SK-N-SH (cell line): ENCODE measurements around the gene ZDHHC24. TPM values are rescaled to one million over a fixed set of nuclear protein-coding genes. Genes with fewer than 3 reads are reported as not detected.
"Not testable (repeated sequence)": the region's sequence is repeated elsewhere in the genome, so short reads cannot be mapped to it uniquely, and the experiment has no call there.

Experiments used
- CTCF ChIA-PET: fragments of 300-600, 350-600 bp; formaldehyde crosslinking; extraction: SDS; loops from one replicate; lab custom pipeline; 2021; lab: Yijun Ruan, JAX
- POLR2A ChIA-PET: fragments of 350-600 bp; sonication (Branson Sonifier 250); formaldehyde crosslinking; extraction: SDS; loops from one replicate; lab custom pipeline; 2020; ENCODE audit warnings: antibody characterized with exemption, inconsistent platforms; lab: Yijun Ruan, JAX
- DNase-seq: peaks from one replicate; pipeline ENCODE4 v3.0.0; 2012
- H2AFZ ChIP-seq: fragments of 200-600 bp; sonication (generic); 2 replicates; pipeline ENCODE4 v1.8.1; 2016; ENCODE audit warnings: antibody characterized with exemption, mild to moderate bottlenecking, low read depth
- H3F3A ChIP-seq: fragments of 200-600 bp; sonication (generic); replicated peaks from 2 replicates; pipeline ENCODE3; 2016; ENCODE audit warnings: antibody characterized with exemption, mild to moderate bottlenecking; ENCODE audit not compliant: insufficient read depth
- H3K27ac ChIP-seq, 2 experiments: fragments of 200-500 bp in 1 of 2; fragments of 200-600 bp in 1 of 2; sonication (Bioruptor generic) in 1 of 2; sonication (generic), shearing (Covaris generic) in 1 of 2; 2 replicates each; pipeline versions ENCODE4 v1.5.1 to v1.6.1; 2014 to 2016; ENCODE audit warnings: low read depth in 2 of 2, inconsistent platforms in 1 of 2, low read length in 1 of 2, mild to moderate bottlenecking in 1 of 2, mixed read lengths in 1 of 2
- H3K27me3 ChIP-seq: fragments of 200-600 bp; sonication (generic), shearing (Covaris generic); 2 replicates; pipeline ENCODE4 v1.6.1; 2016; ENCODE audit warnings: mixed run types; ENCODE audit not compliant: insufficient read depth
- H3K36me3 ChIP-seq, 2 experiments: fragments of 200-500 bp in 1 of 2; fragments of 200-600 bp in 1 of 2; sonication (Bioruptor generic) in 1 of 2; sonication (generic) in 1 of 2; replicated peaks in 1 of 2; 2 replicates each; pipeline versions ENCODE3 to v1.5.1; 2014 to 2016; ENCODE audit warnings: low read length in 1 of 2, mild to moderate bottlenecking in 1 of 2; ENCODE audit not compliant: insufficient read depth in 2 of 2, control insufficient read depth in 1 of 2
- H3K4me1 ChIP-seq, 2 experiments: fragments of 200-500 bp in 1 of 2; fragments of 200-600 bp in 1 of 2; sonication (Bioruptor generic) in 1 of 2; sonication (generic), shearing (Covaris generic) in 1 of 2; 2 replicates each; pipeline versions ENCODE4 v1.5.1 to v1.6.1; 2014 to 2016; ENCODE audit warnings: low read depth in 1 of 2, low read length in 1 of 2, mixed run types in 1 of 2; ENCODE audit not compliant: insufficient read depth in 2 of 2, control insufficient read depth in 1 of 2
- H3K4me2 ChIP-seq: fragments of 200-600 bp; sonication (generic), shearing (Covaris generic); 2 replicates; pipeline ENCODE4 v1.6.1; 2017; ENCODE audit warnings: mixed run types
- H3K4me3 ChIP-seq, 2 experiments: fragments of 200-500 bp in 1 of 2; fragments of 200-600 bp in 1 of 2; sonication (Bioruptor generic) in 1 of 2; sonication (generic), shearing (Covaris generic) in 1 of 2; 2 replicates each; pipeline versions ENCODE4 v1.5.1 to v1.8.1; 2014 to 2016; ENCODE audit warnings: low read depth in 2 of 2, inconsistent platforms in 1 of 2, low read length in 1 of 2, mild to moderate bottlenecking in 1 of 2, mixed read lengths in 1 of 2, moderate library complexity in 1 of 2
- H3K79me2 ChIP-seq: fragments of 200-600 bp; sonication (generic); 2 replicates; pipeline ENCODE4 v1.8.1; 2017; ENCODE audit warnings: mild to moderate bottlenecking; ENCODE audit not compliant: insufficient read depth
- H3K9ac ChIP-seq: fragments of 200-600 bp; sonication (generic); 2 replicates; pipeline ENCODE4 v1.6.1; 2017; ENCODE audit warnings: mixed run types
- H3K9me2 ChIP-seq: fragments of 200-600 bp; sonication (generic); 2 replicates; pipeline ENCODE4 v1.6.1; 2017; ENCODE audit warnings: mixed run types
- H3K9me3 ChIP-seq: fragments of 200-600 bp; sonication (generic); 2 replicates; pipeline ENCODE4 v1.6.1; 2017; ENCODE audit warnings: mixed run types, mild to moderate bottlenecking, moderate library complexity
- H4K20me1 ChIP-seq: fragments of 200-600 bp; sonication (generic); 2 replicates; pipeline ENCODE4 v1.6.1; 2017; ENCODE audit warnings: mild to moderate bottlenecking, mixed run types; ENCODE audit not compliant: insufficient read depth
- CHD2 ChIP-seq: fragments of 150-350 bp; IDR thresholded peaks from 2 replicates; pipeline ENCODE4 v1.6.1; 2018; ENCODE audit warnings: low read length; ENCODE audit not compliant: partially characterized antibody
- CTCF ChIP-seq: fragments of 200-600 bp; sonication (generic); IDR thresholded peaks from 2 replicates; pipeline ENCODE4 v1.6.1; 2017; ENCODE audit warnings: antibody characterized with exemption, mild to moderate bottlenecking, moderate library complexity
- ELF1 ChIP-seq: IDR thresholded peaks from 2 replicates; pipeline ENCODE4 v1.4.0; 2012
- EP300 ChIP-seq, 2 experiments: IDR thresholded peaks; 2 replicates each; pipeline versions ENCODE4 v1.4.0 to v1.6.1; 2012; ENCODE audit warnings: borderline replicate concordance in 1 of 2, low read depth in 1 of 2, low read length in 1 of 2
- EZH2phosphoT487 ChIP-seq: fragments of 200-600 bp; sonication (generic); IDR thresholded peaks from 2 replicates; pipeline ENCODE4 v1.6.1; 2017; ENCODE audit warnings: low read depth, mixed run types, mild to moderate bottlenecking, antibody characterized with exemption, moderate library complexity, borderline replicate concordance
- GABPA ChIP-seq: IDR thresholded peaks from 2 replicates; pipeline ENCODE4 v1.4.0; 2012; ENCODE audit warnings: low read depth, mild to moderate bottlenecking
- JUND ChIP-seq: IDR thresholded peaks from 2 replicates; pipeline ENCODE4 v1.4.0; 2012
- MAX ChIP-seq: IDR thresholded peaks from 2 replicates; pipeline ENCODE4 v1.4.0; 2012; ENCODE audit warnings: low read depth
- MEF2A ChIP-seq: IDR thresholded peaks from 2 replicates; pipeline ENCODE4 v1.4.0; 2012; ENCODE audit warnings: low read depth, borderline replicate concordance
- PBX3 ChIP-seq: IDR thresholded peaks from 2 replicates; pipeline ENCODE4; 2012
- RCOR1 ChIP-seq: fragments of 150-350 bp; IDR thresholded peaks from 2 replicates; pipeline ENCODE4 v1.6.1; 2017; ENCODE audit warnings: antibody characterized with exemption, low read length
- RXRA ChIP-seq: IDR thresholded peaks from 2 replicates; pipeline ENCODE4 v1.4.0; 2012; ENCODE audit warnings: low read depth, mild to moderate bottlenecking, borderline replicate concordance
- SIN3A ChIP-seq: IDR thresholded peaks from 2 replicates; pipeline ENCODE4 v1.6.1; 2012; ENCODE audit warnings: low read depth, mild to moderate bottlenecking, low read length, moderate library complexity, borderline replicate concordance
- YY1 ChIP-seq: IDR thresholded peaks from 2 replicates; pipeline ENCODE4 v1.4.0; 2012; ENCODE audit warnings: low read depth, mild to moderate bottlenecking
- WGBS: methylation state at CpG from one replicate; pipeline ENCODE4 v1.1.6; 2017; ENCODE audit warnings: low lambda C conversion rate; 5-methylcytosine and 5-hydroxymethylcytosine counted together
- polyA plus RNA-seq, 3 experiments: library from polyadenylated mRNA; depleted of rRNA; stranded (reverse); fragments of >200 nt; gene quantifications; 2 replicates each; pipeline ENCODE4 v1.2.3, GENCODE V29; 2012

ZDHHC24 gene
- polyA plus RNA-seq, 1 of the 3 experiments (the other 2 are of a cell fraction) = 13.1 TPM

- no peak for TF ChIP-seq MAX
- TF ChIP-seq PBX3 = no peak
- no peak for TF ChIP-seq EP300 (IDR thresholded peaks at IDR 0.05; ENCODE audit: borderline replicate concordance in 1 of 2, low read depth in 1 of 2, low read length in 1 of 2)
- no peak for TF ChIP-seq JUND
- no peak for TF ChIP-seq CHD2
- no peak for TF ChIP-seq RCOR1
- TF ChIP-seq GABPA = no peak
- no peak for TF ChIP-seq EZH2phosphoT487
Observed at GRCh38 chr11:66589996-66590675, 44.3 kb upstream of the ZDHHC24 start (continued).

- not testable (repeated sequence) for H2AFZ ChIP-seq, H3K9ac ChIP-seq, H4K20me1 ChIP-seq, H3K27me3 ChIP-seq, H3K9me2 ChIP-seq, H3K27ac ChIP-seq, DNase-seq, H3K9me3 ChIP-seq, H3F3A ChIP-seq, H3K4me2 ChIP-seq, H3K36me3 ChIP-seq, H3K4me3 ChIP-seq
- peaks cover 12% of the 10 kb centered on the region for H3K79me2 ChIP-seq
- H3K4me1 ChIP-seq = peaks cover 0 to 11% of the 10 kb centered on the region in 2 experiments; a peak in 1 of 4 replicates
- POLR2A ChIA-PET = interaction anchor here (0.6 kb wide), 1 partner anchor 49 kb away, joined by 3 read pairs; no protein-coding TSS in a partner anchor
- CTCF ChIA-PET = interaction anchor here (1.4 to 2.0 kb wide), 2 partner anchors 8 to 10 kb away, joined by 4 to 8 read pairs; no protein-coding TSS in a partner anchor
- WGBS = 50% methylated on average over 2 of the region's 2 CpGs
Observed at GRCh38 chr11:66589315-66589714, 43.5 kb upstream of the ZDHHC24 start.

GRCh38 chr11:66586136-66586535, 40.3 kb upstream of the ZDHHC24 start:
- ChIA-PET POLR2A (no interaction called here), CTCF (no interaction called here)
- TF ChIP-seq ELF1 (no peak), MAX (no peak), YY1 (no peak), RXRA (no peak), SIN3A (no peak), CTCF (no peak), CHD2 (no peak), MEF2A (no peak)
- no peak for DNase-seq
- H3K9me2 ChIP-seq = no peaks in the 10 kb centered on the region
- H3K27ac ChIP-seq = no peak overlapping the region
- no peaks in the 10 kb centered on the region for H3K79me2 ChIP-seq
- no peaks in the 10 kb centered on the region for H3F3A ChIP-seq
- H3K9me3 ChIP-seq = no peaks in the 10 kb centered on the region
- H3K9ac ChIP-seq = no peak overlapping the region
- H3K4me2 ChIP-seq = no peak overlapping the region
- no peaks in the 10 kb centered on the region for H3K27me3 ChIP-seq
- no peak overlapping the region for H2AFZ ChIP-seq
- H3K36me3 ChIP-seq = no peaks in the 10 kb centered on the region
- H4K20me1 ChIP-seq = no peaks in the 10 kb centered on the region
- WGBS = 15% methylated on average over 2 of the region's 2 CpGs
- no peak overlapping the region for H3K4me3 ChIP-seq
- H3K4me1 ChIP-seq = no peaks in the 10 kb centered on the region

- POLR2A ChIA-PET, H3K9me2 ChIP-seq, H3K27me3 ChIP-seq, H3F3A ChIP-seq, H4K20me1 ChIP-seq, H3K27ac ChIP-seq, H3K4me3 ChIP-seq, H3K4me1 ChIP-seq, H2AFZ ChIP-seq, H3K36me3 ChIP-seq, H3K9me3 ChIP-seq, H3K4me2 ChIP-seq, DNase-seq, H3K9ac ChIP-seq, H3K79me2 ChIP-seq: not testable (repeated sequence)
- CTCF ChIA-PET = interaction anchor here (5.1 kb wide), 1 partner anchor 93 kb away, joined by 30 read pairs; the partner anchor contains the start of gene RBM4B
- 54% methylated on average over 1 of the region's 1 CpG for WGBS
Observed at GRCh38 chr11:66585447-66585846, 39.6 kb upstream of the ZDHHC24 start.
